ENCODE data around the gene RAB30. TPM values are rescaled to one million over a fixed set of nuclear protein-coding genes. Genes with fewer than 3 reads are reported as not detected.

RAB30 gene
- polyA plus RNA-seq, 1 donor from 2014 or later = 36.4 TPM

DNA sequence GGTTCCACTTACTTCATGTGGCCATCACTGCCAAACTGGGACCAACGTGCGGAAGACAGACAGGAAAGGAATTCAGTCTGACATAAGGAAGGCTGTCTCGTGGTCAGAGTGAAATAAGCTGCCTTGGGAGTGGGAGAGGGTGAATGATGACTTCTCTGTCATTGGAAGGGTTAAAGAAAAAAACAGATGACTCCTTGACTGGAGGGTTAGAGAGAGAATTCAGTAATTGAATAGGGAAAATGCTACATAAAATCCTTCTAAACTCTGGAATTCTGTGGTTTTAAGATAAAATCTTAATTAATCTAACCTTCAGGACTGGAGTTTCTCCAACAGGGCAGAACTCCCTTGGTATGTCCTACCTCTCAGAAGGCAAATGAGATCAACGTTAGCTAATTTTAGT, 33.8 kb downstream of the RAB30 start:
- no peaks in the 10 kb centered on the region for H3K36me3 ChIP-seq (ENCODE audit: insufficient read depth, low read length)
- H4K20me1 ChIP-seq (ENCODE audit: insufficient read depth) = peaks cover 8% of the 10 kb centered on the region
- no peak overlapping the region for H3K27ac ChIP-seq (ENCODE audit: low read length)
- no peak overlapping the region for H3K4me3 ChIP-seq (ENCODE audit: low read length)
- no peaks in the 10 kb centered on the region for H3F3A ChIP-seq (ENCODE audit: insufficient read depth, low read length, poor library complexity, severe bottlenecking)
- H3K27me3 ChIP-seq (ENCODE audit: insufficient read depth, low read depth, low read length) = no peaks in the 10 kb centered on the region
- no peak for TF ChIP-seq RAD21 (conservative IDR thresholded peaks at IDR 0.05)
- H3K9me3 ChIP-seq (ENCODE audit: low read length) = no peaks in the 10 kb centered on the region
- peaks cover 22% of the 10 kb centered on the region for H3K79me2 ChIP-seq (replicated peaks; ENCODE audit: insufficient read depth, low read length)
- H3K4me2 ChIP-seq (ENCODE audit: low read length) = no peak overlapping the region
- H3K9ac ChIP-seq (ENCODE audit: low read length) = no peak overlapping the region
- no peak overlapping the region for H2AFZ ChIP-seq (ENCODE audit: low read depth, low read length)
- no peaks in the 10 kb centered on the region for H3K9me2 ChIP-seq (ENCODE audit: insufficient read depth, low read length)

DNA sequence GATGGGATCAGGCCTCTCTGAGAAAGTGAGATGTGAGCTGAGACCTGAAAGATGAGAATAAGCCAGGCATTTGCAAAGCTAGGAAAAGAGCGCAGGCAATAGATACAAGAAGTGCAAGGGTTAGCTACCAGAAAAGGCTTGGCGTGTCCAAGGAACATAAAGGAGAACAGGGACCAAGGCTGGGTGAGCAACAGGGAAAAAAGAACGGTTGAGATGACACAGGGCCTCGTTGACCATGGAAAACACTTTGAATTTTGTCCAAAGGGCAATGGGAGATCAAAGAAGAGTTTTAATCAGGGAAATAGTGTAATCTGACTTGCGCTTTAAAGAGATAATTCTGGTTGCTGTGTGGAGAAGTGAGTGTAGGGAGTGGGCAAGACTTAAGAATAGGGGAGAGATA, 35.0 kb downstream of the RAB30 start:
- Histone ChIP-seq H3K4me2 (ENCODE audit: low read length) (no peak overlapping the region), H3K9me3 (ENCODE audit: low read length) (no peaks in the 10 kb centered on the region), H4K20me1 (ENCODE audit: insufficient read depth) (peaks cover 8% of the 10 kb centered on the region), H3K27ac (ENCODE audit: low read length) (no peak overlapping the region), H3K4me3 (ENCODE audit: low read length) (no peak overlapping the region), H3K36me3 (ENCODE audit: insufficient read depth, low read length) (no peaks in the 10 kb centered on the region), H3K27me3 (ENCODE audit: insufficient read depth, low read depth, low read length) (no peaks in the 10 kb centered on the region), H2AFZ (ENCODE audit: low read depth, low read length) (no peak overlapping the region), H3K9me2 (ENCODE audit: insufficient read depth, low read length) (no peaks in the 10 kb centered on the region), H3K79me2 (replicated peaks; ENCODE audit: insufficient read depth, low read length) (peaks cover 27% of the 10 kb centered on the region), H3F3A (ENCODE audit: insufficient read depth, low read length, poor library complexity, severe bottlenecking) (no peaks in the 10 kb centered on the region), H3K9ac (ENCODE audit: low read length) (no peak overlapping the region)
- no peak for TF ChIP-seq MXI1 (conservative IDR thresholded peaks at IDR 0.05; ENCODE audit: poor library complexity, severe bottlenecking)
- TF ChIP-seq TAF1 (IDR thresholded peaks at IDR 0.05; ENCODE audit: low read depth) = no peak
- TF ChIP-seq POLR2AphosphoS5 (IDR thresholded peaks at IDR 0.05) = no peak
- no peak for TF ChIP-seq REST (IDR thresholded peaks at IDR 0.05; ENCODE audit: borderline replicate concordance)
- TF ChIP-seq RAD21 (conservative IDR thresholded peaks at IDR 0.05) = no peak
- no peak for TF ChIP-seq EP300 (conservative IDR thresholded peaks at IDR 0.05; ENCODE audit: poor library complexity, severe bottlenecking)
- no peak for TF ChIP-seq EZH2 (IDR thresholded peaks at IDR 0.05; ENCODE audit: borderline replicate concordance, insufficient read depth, low read length, poor library complexity, severe bottlenecking)
- TF ChIP-seq, protein P1, sequence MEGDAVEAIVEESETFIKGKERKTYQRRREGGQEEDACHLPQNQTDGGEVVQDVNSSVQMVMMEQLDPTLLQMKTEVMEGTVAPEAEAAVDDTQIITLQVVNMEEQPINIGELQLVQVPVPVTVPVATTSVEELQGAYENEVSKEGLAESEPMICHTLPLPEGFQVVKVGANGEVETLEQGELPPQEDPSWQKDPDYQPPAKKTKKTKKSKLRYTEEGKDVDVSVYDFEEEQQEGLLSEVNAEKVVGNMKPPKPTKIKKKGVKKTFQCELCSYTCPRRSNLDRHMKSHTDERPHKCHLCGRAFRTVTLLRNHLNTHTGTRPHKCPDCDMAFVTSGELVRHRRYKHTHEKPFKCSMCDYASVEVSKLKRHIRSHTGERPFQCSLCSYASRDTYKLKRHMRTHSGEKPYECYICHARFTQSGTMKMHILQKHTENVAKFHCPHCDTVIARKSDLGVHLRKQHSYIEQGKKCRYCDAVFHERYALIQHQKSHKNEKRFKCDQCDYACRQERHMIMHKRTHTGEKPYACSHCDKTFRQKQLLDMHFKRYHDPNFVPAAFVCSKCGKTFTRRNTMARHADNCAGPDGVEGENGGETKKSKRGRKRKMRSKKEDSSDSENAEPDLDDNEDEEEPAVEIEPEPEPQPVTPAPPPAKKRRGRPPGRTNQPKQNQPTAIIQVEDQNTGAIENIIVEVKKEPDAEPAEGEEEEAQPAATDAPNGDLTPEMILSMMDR (IDR thresholded peaks at IDR 0.05; ENCODE audit: poor library complexity, severe bottlenecking) = no peak
- no peak for TF ChIP-seq SMC3 (conservative IDR thresholded peaks at IDR 0.05; ENCODE audit: poor library complexity)
